DMS153 (cell line): ENCODE measurements around the gene KLK13.
A peak's percentile ranks its signal among the peaks of the same experiment; 100 is the strongest.

Experiments
- DNase-seq: peaks from one replicate; lab custom pipeline; 2025; lab: John Stamatoyannopoulos, UW

Gene KLK13, protein sequence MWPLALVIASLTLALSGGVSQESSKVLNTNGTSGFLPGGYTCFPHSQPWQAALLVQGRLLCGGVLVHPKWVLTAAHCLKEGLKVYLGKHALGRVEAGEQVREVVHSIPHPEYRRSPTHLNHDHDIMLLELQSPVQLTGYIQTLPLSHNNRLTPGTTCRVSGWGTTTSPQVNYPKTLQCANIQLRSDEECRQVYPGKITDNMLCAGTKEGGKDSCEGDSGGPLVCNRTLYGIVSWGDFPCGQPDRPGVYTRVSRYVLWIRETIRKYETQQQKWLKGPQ

DNA sequence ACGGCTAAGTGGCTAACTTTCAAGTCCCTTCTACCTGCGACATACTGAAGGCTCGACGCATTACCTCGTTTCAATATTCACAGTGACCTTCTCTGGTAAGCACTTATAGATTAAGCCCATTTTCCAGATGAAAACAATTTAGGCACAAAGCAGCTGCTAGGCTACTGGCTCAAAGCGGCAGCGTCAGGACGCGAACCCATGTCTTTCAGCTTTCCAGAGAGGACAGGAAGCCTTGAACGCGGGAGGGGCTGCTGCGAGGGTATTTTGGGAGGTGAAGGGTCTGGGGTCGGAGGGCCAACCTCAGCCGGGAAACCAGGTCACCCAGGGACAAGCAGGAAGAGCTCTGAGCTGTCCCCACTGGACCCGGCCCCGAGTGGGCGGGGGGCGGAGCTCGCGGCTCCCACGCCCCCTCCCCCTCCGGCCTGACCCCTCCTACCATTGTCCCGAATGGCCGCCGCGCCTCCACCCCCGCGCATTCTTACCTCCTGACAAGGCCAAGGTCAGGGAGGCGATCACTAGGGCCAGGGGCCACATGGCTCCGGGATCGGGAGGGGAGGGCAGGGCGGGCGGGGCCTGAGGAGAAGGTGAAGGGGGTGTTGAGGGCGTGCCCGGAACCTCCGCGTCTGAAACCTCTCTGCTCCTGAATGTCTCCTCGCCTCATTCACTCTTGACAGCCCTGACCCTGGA is at the start of gene KLK13:
Gene KLK13 (minus strand): TSS at position 559 of the 687 bp plus-strand sequence. CDS start 25 bp downstream, at position 534.
- DNase-seq: no peak

DNA sequence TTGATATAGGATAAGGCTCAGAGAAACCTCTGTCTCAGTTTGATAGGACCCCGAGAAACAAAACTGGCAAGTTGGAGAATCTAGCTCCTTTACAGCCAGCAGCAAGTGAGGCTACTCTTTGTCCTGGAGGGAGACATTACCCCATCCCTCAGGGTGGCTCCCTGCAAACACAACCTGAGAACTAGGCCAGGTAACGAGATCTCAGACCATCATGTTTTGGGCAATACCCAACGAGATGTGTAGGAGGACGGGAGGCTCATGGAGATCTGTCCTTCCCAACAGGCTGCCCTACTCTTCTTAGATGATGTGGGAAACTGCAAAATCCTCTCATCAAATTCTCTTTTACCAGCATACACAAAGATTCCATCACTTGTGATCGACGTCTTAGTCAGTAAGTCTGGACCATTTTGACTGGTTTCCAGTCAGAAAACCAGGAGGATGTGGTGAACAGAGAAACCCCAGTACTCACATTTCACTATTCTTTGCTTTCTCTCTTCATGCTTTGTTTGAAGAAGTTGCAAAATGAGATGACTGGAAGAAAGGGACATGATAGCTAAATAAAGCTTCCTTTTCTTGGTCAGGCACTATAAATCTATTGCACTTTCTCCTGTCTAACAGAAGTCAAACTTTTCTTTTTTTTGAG is 49.3 kb upstream of the KLK13 start:
- DNase-seq: no peak

DNA sequence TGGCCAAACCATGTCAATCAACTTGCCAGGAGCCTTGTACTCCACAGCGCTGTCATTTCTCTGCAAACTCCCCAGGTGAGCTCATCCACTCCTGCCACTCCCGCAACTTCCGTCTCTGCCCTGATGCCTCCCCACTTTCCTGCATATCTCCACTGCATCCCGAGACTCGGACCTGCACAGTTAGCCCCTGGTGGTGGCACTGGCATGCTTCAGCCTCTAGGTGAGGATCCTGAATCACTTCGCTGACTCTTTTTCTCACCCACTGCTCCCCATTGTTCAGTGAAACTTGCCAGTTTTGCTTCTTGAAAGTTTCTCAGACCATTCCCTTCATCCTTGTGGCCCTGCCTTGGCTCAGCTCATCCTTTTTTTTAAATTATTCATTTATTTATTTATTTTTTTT is 46.7 kb upstream of the KLK13 start:
- DNase-seq: no peak

DNA sequence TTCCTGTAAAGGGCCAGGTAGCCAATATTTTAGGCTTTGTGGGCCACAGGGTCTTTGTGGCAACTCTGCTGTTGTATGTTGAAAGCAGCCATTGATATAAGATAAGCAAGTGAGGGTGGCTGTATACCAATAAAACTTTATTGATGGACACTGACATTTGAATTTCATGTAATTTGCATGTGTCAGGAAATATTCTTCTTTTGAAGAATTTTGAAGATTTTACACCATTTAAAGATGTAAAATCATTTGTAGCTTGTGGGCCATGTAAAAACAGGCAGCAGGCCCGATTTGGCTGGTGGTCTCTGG is 45.7 kb upstream of the KLK13 start:
- DNase-seq: no peak

DNA sequence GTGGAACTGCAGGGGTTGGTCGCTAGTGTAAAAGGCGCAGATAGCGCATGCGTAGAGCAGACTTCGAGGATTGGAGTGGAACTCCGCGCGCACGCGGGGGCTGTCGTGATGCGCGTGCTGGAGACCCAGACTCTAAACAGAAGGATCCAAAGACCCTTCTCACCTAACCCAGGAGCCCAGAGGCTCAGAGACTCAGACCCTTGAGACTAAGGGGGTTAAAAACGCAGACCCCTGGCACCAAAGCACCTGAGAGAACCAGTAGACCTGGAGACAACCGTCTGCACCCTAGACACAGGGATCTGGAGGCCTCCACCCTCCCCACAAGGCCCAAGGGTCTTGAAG is 43.9 kb upstream of the KLK13 start:
- no peak for DNase-seq

DNA sequence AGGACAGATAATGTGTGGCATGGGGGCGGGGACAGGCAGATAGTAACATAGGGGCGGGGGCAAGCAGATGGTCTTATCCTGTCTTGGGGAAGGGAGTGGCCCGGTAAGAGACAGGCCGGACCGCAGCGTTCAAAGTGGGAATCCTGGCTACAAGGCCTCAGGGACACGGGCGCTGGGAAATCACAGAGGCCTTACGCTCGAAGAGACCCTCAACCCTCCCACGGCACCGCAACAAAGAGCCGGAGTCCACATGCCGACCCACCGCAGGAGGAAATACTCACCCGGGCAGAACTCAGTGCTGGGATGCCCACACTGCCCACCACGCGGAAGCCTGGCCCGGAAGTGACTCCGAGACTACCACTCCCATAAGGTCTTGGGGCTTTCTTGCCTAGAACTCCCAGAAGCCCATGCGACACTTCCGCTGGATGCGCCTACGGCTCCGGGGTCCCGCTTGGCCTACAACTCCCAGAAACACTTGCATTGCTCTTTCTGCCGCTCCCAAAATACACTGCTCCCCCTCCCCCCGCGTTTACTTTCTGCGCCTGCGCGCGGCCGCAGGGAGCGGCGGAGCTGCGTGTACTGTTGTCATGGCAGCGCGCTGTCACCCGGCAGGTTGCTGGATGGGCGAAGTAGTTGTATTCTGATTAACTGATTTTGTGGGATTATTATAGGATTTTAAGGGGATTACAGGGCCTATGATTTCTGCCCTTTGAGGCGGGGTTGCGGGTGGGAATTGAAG is 43.3 kb upstream of the KLK13 start, which contains the start of gene CTU1:
Gene CTU1 (minus strand): TSS at position 344 of the 739 bp plus-strand sequence. CDS start 3,840 bp downstream, outside the sequence.
- DNase-seq: peak; percentile 98

DNA sequence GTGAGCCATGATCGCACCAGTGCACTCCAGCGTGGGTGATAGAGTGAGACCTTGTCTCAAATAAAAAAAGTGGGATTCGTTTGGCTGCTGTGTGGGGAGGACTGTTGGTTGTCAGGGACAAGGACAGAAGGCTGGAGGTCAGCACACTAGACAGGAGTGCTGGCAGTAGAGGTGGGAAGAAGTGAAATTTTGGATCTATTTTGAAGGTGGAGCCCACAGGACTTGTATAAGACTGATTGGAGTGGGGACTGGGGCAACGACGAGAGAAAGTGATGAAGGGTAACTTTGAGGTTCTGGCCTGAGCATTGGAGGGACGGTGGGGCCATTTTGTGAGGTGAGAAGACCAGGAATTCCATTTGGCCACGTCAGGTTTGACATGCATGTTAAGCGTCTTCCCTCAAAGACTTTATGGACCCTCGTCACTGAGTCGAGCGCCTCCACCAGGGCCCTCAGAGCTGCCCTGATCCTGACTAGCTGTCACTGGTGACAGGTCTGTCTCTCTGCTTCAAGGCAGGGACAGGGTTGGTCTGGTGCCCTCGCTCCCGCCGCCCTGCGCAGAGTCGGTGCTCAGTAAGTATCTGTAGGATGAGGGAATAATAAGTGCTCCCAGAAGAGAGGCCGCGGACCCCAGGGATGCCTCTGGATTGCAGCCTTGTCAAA is 42.6 kb upstream of the KLK13 start:
- DNase-seq: no peak

DNA sequence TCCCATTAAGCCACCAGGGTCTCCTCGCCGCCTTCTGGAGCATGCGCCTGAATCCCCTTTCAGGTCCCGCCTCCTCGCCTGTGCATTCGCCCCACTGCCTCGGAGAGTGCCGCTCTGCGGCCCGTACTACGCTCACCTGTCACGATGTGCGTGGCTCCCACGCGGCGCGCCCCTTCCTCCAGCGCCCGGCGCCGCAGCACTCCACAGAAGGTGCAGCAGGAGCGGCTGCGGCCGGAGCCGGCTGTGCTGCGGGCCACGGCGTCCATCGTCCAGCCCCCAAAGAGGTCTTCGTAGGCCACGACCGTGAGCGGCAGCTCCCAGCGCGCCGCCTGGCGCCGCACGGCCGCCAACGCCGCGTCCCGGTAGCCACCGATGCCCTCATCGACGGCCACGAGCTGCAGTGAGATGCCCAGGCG is 39.0 kb upstream of the KLK13 start:
- no peak for DNase-seq

DNA sequence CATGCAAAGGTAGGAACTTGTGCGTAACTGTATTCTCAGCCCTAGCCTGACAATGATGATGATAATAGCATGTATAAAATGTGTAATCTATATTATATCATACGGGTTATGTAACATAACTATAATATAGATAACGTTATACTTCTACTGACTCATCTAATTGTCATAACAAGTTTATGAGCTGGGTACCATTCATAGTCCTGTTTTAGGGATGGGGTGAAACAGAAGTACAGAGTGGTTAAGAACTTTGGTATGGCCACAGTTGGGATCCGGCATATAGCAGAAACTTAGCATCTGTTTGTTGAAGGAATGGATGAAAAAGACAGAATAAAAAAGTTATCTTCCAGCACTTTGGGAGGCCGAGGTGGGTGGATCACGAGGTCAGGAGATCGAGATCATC is 38.1 kb upstream of the KLK13 start:
- DNase-seq: no peak

DNA sequence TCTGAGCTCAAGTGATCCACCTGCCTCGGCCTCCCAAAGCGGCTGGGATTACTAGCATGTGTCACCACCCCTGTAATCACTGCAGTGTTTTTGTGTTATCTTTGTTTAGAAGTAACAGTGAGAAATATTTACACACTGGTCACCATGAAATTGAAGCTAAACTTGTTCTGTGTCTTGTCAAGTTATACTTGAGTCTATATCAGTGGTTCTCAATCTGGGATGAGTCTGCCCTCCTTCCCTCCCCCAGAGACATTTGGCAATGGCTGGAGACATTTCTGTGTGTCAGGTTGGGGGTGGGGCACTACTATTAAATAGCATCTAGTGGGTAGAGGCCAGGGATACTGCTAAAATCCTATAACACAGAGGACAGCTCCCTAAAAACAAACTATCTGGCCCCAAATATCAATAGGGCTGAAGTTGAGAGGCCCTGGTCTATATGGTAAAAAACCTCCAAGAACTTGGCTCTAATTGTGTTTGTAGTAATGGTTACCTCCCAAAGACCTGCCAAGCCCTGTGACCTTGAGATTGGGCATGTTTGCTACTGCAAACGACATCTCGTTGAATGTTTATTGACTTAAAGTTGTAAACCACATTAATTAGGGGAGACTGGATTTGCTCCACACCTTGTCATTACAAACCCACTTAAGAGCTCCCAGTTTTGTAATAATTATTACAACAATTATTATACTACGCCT is 36.4 kb upstream of the KLK13 start:
- no peak for DNase-seq

DNA sequence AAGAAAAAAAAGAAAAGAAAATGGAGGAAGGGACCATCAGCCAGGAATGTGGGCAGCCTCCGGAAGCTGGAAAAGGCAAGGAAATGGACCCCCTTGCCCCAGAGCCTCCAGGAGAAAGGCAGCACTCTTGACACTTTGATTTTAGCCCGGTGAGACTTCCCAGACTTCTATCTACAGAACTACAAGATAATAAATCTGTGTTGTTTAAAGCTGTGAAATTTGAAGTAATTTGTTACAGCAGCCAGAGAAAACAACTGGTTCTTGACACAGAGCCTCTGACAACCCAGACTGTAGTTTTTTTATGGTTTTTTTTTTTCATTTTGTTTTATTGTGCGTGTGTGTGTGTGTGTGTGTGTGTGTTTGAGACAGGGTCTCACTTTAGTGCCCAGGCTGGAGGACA is 35.7 kb upstream of the KLK13 start:
- DNase-seq: no peak

DNA sequence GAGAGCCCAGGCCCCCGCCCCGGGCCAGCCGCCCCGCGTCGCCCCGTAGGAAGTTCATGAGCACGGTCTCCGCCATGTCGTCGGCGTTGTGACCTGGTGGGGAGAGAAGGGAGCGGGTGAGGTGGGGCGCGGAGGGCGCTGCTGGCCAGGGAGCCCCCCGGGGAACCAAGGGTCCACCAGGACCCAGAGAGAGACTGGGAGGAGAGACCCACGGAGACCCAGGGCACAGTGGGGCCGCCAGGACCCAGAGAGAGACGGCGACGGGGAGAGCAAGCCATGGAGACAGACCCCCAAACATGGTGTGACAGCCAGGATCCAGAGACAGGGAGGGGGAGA is 34.1 kb upstream of the KLK13 start:
- no peak for DNase-seq

DNA sequence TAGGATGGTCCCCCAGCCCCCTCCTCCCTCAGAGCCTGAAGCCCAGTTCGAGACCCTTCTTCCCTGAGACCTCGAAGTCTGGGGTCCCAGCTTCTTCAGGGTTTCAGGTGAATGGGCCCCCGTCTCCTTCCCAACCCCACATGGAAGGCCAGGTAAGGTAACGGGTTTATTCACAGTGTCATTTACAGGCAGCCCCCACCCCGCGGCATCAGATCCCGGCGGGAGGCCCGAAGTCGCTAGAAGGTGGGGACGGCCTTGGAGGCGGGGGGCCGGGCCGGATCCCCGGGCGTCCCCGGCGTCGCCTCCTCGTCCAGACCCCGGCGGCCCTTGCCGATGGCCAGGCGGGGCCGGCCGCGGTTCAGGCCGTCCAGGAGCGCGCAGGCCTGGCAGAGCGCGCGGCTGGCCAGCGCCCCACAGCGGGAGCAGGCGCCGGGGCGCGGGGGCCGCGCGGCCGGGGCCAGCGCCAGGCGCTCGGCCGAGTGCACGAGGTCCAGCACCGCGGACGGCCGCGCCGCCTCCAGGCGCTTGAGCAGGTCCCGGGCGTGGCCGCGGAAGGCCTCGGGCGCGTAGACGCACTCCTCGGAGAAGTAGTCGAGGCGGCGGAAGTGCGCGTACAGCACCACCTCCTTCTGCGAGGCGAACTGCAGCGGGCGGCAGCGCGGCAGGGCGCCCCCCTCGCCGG is 33.6 kb upstream of the KLK13 start:
- no peak for DNase-seq

DNA sequence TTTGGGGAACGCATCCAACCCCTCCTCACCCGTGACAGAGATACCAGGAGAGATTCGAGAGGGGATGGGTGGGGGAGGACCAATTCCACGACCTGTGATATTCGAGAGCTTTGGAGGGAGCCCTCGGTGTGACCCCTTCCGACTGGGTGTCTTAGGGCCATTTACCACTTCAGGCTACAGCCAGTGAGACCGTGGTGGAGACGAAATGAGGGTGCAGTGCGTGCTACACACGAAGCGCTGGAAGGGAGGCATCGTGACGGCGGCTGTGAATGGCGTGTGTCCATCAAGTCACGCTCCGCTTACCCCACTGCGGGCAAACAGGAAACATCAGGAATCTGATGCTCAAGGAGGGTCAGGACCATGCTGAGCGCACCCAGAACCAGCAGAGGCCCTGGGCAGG is 32.9 kb upstream of the KLK13 start:
- no peak for DNase-seq

DNA sequence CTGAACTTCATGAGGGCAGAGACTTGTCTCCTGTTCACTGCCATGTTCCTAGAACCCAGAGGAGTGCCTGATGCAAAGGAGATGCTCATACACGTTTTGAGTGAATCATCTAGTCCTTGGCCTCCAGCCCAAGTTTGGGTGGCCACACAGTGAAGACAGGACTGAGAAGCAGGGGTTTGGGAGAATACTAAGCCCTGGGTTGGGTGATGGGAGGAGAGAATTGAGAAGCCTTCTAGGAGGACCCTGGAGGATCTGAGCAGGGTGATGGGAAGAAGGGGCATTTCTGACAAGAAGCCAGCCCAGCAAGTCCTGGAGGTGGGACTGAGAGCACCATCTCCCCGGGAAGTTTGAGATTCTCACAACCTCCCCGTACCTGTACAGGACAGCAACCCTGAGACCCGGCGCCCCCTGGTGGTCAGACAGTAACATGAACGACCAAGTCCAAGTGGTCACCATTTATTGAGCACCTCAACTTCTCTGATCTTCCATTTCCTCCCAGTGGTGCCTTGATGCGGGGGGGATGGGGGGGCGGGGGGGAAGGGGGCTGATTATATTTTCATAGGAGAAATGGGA is 32.4 kb upstream of the KLK13 start:
- DNase-seq: peak; percentile 7

DNA sequence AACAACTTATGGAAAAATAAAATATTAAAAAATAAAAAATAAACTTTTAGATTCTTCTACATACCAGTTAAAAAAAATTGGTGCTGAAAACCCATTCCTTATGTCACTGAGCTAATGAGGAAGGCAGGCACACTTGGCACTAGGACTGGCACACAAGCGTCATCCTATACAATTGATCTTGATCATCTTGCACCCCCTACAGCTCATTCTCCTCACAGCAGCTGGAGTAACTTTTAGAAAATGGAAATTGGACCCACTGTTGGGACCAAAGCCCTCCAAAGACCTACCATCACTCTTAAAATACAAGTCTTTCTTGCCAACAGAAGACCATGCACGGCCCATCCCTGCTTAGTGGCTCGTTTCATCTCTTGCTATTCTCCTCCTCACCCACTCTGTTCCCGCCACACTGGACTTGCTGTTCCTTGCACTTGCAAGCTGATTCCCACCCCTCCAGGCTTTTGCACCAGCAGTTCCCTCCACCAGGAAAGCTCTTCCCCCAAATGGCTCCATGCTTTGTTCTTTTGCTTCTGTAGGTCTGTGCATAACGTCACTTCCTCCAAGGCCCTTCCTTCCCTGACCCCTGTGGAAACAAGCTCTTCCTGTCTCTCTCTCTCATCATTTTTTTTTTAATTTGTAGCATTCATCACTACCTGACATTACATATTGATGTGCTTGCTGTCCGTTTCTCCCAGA is 31.7 kb upstream of the KLK13 start:
- peak; percentile 15 for DNase-seq

DNA sequence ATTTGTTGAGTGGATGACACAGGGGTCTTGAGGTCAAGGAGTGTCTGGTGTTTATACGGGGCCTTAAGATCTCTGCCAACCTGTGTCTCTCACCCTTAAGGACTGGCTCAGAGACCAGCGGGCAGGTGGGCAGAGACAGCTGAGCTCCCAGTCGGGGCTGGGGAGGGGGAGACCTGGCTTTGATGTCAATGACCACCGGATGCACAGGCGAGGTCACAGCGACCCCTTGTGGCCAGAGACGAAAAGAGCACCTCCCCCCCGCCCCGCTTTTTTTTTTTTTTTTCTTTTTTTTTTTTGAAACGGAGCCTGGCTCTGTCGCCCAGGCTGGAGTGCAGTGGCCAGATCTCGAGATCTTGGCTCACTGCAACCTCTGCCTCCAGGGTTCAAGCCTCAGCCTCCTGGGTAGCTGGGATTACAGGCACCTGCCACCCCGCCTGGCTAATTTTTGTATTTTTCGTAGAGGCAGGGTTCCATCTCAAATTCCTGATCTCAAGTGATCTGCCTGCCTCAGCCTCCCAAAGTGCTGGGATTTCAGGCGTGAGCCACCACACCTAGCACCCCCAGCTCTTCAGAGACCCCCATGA is 29.9 kb upstream of the KLK13 start:
- DNase-seq: no peak

DNA sequence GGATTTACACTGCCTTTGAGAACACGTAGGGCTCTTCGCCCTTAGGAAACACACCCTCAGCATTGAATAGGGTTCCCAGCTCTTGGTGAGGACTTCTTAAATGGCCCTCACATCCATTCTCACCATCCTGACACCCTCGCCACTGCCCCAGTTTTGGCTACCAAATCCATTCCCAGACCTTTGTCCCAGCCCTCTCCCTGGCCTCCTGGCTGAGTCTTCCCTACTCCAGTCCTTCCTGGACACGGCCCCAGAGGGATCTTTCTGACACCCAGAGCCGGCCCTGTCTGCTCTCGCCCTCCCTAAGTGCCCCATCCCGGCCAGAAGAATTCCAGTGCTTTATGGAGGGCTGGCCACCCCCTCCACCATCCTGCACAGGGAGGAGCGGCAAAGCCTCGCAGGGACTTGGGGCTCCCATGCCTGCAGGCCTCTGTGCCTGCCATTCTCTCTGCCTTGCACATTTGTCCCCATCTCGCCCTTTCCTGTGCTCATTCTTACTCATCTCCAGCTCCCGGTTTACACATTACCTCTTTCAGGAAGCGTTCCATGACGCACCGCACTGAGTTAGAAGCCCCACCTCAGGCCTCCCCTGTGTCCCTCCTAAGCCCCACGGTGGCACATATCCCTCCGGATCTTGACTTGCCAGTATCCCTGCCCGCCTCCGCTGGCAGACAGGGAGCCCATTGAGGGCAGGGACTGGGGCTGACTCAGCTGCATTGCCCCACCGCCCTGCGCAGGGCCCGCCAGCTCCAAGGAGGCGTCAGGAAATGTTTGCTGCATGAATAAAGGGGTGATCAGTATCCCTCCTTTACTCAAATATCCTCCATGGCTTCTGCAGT is 28.8 kb upstream of the KLK13 start:
- DNase-seq: no peak

DNA sequence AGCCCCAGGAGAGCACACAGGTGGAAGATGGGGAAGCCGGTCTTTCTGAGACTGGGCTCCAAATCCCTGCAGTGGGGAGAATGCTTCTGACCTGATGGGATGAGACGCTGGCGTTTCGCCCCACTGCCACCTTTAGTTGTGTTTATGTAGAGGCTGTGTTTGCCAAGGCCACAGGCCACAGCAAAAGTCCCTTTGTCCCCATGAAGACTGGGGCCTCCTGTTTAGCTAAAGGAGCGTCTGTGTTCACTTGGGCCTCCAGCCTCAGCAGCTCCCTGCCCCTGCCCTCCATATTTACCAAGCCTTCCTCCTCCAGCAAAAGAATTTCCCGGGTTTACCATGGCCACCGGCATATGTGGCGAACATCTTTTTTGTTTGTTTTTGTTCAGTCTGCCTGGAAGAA is 28.2 kb upstream of the KLK13 start:
- DNase-seq: peak; percentile 18
